Kidney (tissue), 14 donors: ENCODE results near the gene SLC15A1. TPM values are rescaled to one million over a fixed set of nuclear protein-coding genes. Genes with fewer than 3 reads are reported as not detected.

Experiments used
- DNase-seq, 5 donors: peaks; one replicate each; pipeline ENCODE4 v3.0.0-alpha.2; 2013 to 2020
- FAIRE-seq: peaks from 2 replicates; lab custom pipeline; 2012; peaks lifted over from hg19 to GRCh38; lab: Jason Lieb, UNC
- H3K27ac ChIP-seq, 2 donors: one replicate each; pipeline ENCODE4 v1.7.0; 2013; ENCODE audit warnings: low read depth in 2 of 2, low read length in 2 of 2, inconsistent platforms in 1 of 2
- H3K27me3 ChIP-seq: one replicate; pipeline ENCODE4 v1.7.1; 2013; ENCODE audit warnings: low read length, inconsistent platforms; ENCODE audit not compliant: control insufficient read depth, insufficient read depth
- H3K36me3 ChIP-seq, 3 donors: one replicate each; pipeline versions ENCODE4 v1.7.0 to v1.7.1; 2013; ENCODE audit warnings: low read length in 3 of 3, control low read depth in 1 of 3, inconsistent platforms in 1 of 3; ENCODE audit not compliant: insufficient read depth in 3 of 3, control insufficient read depth in 2 of 3
- H3K4me1 ChIP-seq, 3 donors: one replicate each; pipeline versions ENCODE4 v1.7.0 to v1.7.1; 2013; ENCODE audit warnings: low read length in 3 of 3, inconsistent platforms in 1 of 3, low read depth in 1 of 3; ENCODE audit not compliant: control insufficient read depth in 2 of 3, insufficient read depth in 2 of 3
- H3K4me3 ChIP-seq, 3 donors: one replicate each; pipeline versions ENCODE4 v1.7.0 to v1.8.1; 2013; ENCODE audit warnings: low read length in 3 of 3, control low read depth in 1 of 3, inconsistent platforms in 1 of 3
- H3K9ac ChIP-seq, 3 donors: one replicate each; pipeline versions ENCODE4 v1.7.0 to v1.7.1; 2013; ENCODE audit warnings: low read length in 3 of 3, control low read depth in 1 of 3, inconsistent platforms in 1 of 3
- H3K9me3 ChIP-seq, 3 donors: one replicate each; pipeline versions ENCODE4 v1.7.0 to v1.7.1; 2013; ENCODE audit warnings: low read length in 3 of 3, control low read depth in 1 of 3, inconsistent platforms in 1 of 3; ENCODE audit not compliant: control insufficient read depth in 2 of 3, insufficient read depth in 1 of 3
- CTCF ChIP-seq: IDR thresholded peaks from 3 replicates; pipeline ENCODE4 v1.5.1; 2012; ENCODE audit warnings: mild to moderate bottlenecking, moderate library complexity, borderline replicate concordance; ENCODE audit not compliant: insufficient read depth; ENCODE audit errors: extremely low read depth
- intact Hi-C: fragments of 100-400 bp; cut with DNase I; formaldehyde crosslinking; loops from one replicate; pipeline ENCODE4 v1.11.1; 2022
- polyA plus RNA-seq: library from polyadenylated mRNA; stranded (reverse); fragments of 350-450 nt; fragmentation: Illumina TruSeq; extraction: RNeasy Lipid Tissue Mini Kit (QIAGEN cat#74804); gene quantifications from one replicate; pipeline ENCODE4 v1.2.3, GENCODE V29; 2014; ENCODE audit warnings: low read depth, low replicate concordance; ENCODE audit not compliant: insufficient read depth
- total RNA-seq: library from RNA; stranded (reverse); fragmentation: NEBNext Ultra II Directional; extraction: Animal tissue kit (Norgen Biotek cat#: 25700); gene quantifications from one replicate; pipeline ENCODE4 v1.2.1, GENCODE V29; 2021
- donor health status: control.
- donor health status: control.
- donor health status: control.
- donor health status: control.
- donor health status: control.
- donor health status: DM: yes; HTN: yes; CAD: no.
- donor health status: Normal renal cell carcinoma (clear cell type).

The SLC15A1 gene
- total and polyA plus RNA-seq, 2 donors from 2014 or later: 5.6 to 10.2 TPM

DNA sequence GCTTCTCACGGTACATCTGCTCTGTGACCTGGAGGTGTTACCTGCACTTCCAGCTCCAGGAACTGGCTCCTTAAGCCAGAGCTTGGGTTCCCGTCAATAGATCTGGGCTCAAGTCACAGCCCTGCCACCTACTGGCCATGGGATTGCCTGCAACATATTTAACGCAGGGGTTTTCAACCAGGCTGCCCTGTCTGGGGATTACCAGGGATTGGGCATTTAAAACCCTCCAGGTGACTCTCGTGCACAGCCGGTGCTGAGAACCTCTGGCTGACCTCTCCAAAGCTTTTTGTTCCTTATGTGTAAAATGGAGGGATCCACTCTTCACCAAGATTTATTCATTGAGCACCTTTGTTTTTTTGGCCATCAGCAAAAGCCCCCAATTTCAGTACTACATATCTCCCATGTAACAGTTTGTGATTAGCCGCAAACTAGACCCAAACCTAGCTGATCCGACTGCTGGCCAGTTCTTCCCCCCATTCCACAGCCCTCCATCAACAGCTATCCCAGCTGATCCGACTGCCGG, 98.9 kb downstream of the SLC15A1 start:
- DNase-seq (peak; percentile 84 to 92 (median 85)), FAIRE-seq (no peak)
- H3K4me1 ChIP-seq: no peaks in the 10 kb centered on the region
- no peaks in the 10 kb centered on the region for H3K36me3 ChIP-seq
- no peak overlapping the region for H3K4me3 ChIP-seq
- H3K27ac ChIP-seq: no peak overlapping the region
- H3K9me3 ChIP-seq: no peaks in the 10 kb centered on the region
- no peak overlapping the region for H3K9ac ChIP-seq
- peak; percentile 87 for TF ChIP-seq CTCF
- no peaks in the 10 kb centered on the region for H3K27me3 ChIP-seq
- intact Hi-C loops: loop anchor here (5.0 kb wide), 1 partner anchor 206 kb away; no protein-coding TSS in a partner anchor

DNA sequence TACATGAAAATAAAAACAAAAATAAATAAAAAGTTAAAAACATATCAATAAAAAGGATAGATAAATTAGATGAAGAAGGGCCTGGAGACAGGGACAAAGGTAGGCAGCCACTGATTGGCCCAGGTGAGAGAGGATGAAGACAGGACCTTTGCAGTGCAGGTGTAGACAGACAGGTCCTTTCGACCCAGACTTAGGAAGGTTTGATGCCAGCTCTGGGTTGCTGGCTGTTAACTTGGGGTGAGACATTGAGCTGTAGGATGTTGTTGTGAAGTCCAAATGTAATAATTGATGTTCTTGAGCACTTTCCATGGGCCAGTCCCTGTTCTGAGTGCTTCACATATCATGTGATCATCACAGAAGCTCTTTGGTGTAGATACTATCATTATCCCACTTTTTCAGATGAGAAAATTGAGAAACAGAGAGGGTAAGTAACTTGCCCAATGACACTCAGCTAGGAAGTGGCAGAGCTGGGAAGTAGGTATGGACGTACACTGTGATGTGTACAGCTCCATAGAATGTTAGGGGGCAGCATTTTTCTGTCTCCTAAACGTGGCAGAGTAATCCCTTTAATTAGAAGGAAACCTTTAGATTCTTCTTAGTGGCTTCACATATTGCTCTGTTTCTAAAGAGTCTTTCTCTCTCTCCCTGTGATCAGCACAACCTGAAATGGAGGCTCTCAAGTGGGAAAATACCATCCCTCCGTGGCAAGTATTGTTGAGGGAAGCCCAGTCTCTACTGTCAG, 99.6 kb downstream of the SLC15A1 start:
- FAIRE-seq (no peak), DNase-seq (no peak)
- TF ChIP-seq CTCF: no peak
- H3K4me1 ChIP-seq: no peaks in the 10 kb centered on the region
- no peaks in the 10 kb centered on the region for H3K9me3 ChIP-seq
- no peaks in the 10 kb centered on the region for H3K36me3 ChIP-seq
- H3K9ac ChIP-seq: no peak overlapping the region
- no peaks in the 10 kb centered on the region for H3K27me3 ChIP-seq
- intact Hi-C loops: loop anchor here (5.0 kb wide), 1 partner anchor 206 kb away; no protein-coding TSS in a partner anchor
- H3K4me3 ChIP-seq: no peak overlapping the region
- no peak overlapping the region for H3K27ac ChIP-seq

DNA sequence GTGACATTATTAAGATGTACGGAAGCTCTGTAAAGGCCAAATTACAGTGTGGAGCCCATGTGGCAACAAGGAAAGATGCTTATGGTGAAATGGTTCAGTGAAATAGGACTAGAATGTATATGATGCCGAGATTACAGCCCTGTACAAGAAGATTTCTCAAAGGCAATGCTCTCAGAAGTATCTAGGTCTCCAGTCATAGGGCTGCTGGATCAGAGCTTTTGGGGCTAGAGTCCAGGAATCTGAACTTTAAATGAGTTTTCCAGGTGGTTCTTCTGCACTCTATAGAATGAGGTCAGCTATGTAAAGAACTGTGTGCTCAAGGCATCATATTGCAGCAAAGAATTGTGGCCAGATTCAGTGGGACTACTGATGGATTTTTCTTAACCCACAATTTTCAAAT, 100.2 kb downstream of the SLC15A1 start:
- Histone ChIP-seq H3K9me3 (no peaks in the 10 kb centered on the region), H3K9ac (no peak overlapping the region), H3K27ac (no peak overlapping the region), H3K4me1 (no peaks in the 10 kb centered on the region), H3K27me3 (no peaks in the 10 kb centered on the region), H3K36me3 (no peaks in the 10 kb centered on the region), H3K4me3 (no peak overlapping the region)
- DNase-seq (no peak), FAIRE-seq (no peak)
- TF ChIP-seq CTCF: no peak
- intact Hi-C loops: loop anchor here (5.0 kb wide), 1 partner anchor 205 kb away; no protein-coding TSS in a partner anchor
